CD4-positive, alpha-beta T cell treated with Interleukin-17A for 4 hours (primary cell): ENCODE measurements around the gene IL12RB2.
"Not testable (repeated sequence)": the region's sequence is repeated elsewhere in the genome, so short reads cannot be mapped to it uniquely, and the experiment has no call there.

ENCODE experiments used
- DNase-seq: peaks from one replicate; pipeline ENCODE4 v3.0.0-alpha.2; 2020; ENCODE audit warnings: mixed read lengths

Gene IL12RB2

GRCh38 chr1:67436511-67437055 lies 128.9 kb downstream of the IL12RB2 start:
- no peak for DNase-seq

- DNase-seq, result no peak
These were observed 130.3 kb downstream of the IL12RB2 start for GRCh38 chr1:67437961-67438360.

GRCh38 chr1:67439277-67440029 lies 131.8 kb downstream of the IL12RB2 start:
- no peak for DNase-seq

- no peak for DNase-seq
These were observed 132.7 kb downstream of the IL12RB2 start for GRCh38 chr1:67440339-67440738.

- peak; percentile 47 for DNase-seq
These were observed 133.5 kb downstream of the IL12RB2 start for GRCh38 chr1:67441183-67441582.

- no peak for DNase-seq
These were observed 134.1 kb downstream of the IL12RB2 start for GRCh38 chr1:67441739-67442281.

- not testable (repeated sequence) for DNase-seq
These were observed 138.3 kb downstream of the IL12RB2 start for GRCh38 chr1:67446014-67446413.
